Omental fat pad (tissue), 4 donors: Measurements from ENCODE around the gene NFATC1. TPM values are rescaled to one million over a fixed set of nuclear protein-coding genes. Genes with fewer than 3 reads are reported as not detected.

ENCODE experiments used
- ATAC-seq: fragments of 150-250 bp; one replicate; pipeline ENCODE4 v1.9.1; 2016; ENCODE audit warnings: mild to moderate bottlenecking, moderate library complexity; ENCODE audit not compliant: low FRiP score
- DNase-seq: peaks from one replicate; pipeline ENCODE4 v3.0.0-alpha.2; 2019; ENCODE audit warnings: low spot score
- total RNA-seq, 4 donors: library from RNA; depleted of rRNA; stranded (reverse); fragments of >200 nt; gene quantifications; one replicate each; pipeline ENCODE4 v1.1.0, GENCODE V29; 2016
- TF ChIP-seq, protein P1 (sequence below), 3 donors: fragments of 450-650 bp; IDR thresholded peaks; one replicate each; pipeline ENCODE4 v1.5.1; 2016 to 2017; ENCODE audit warnings: antibody characterized with exemption in 3 of 3, mild to moderate bottlenecking in 3 of 3, moderate library complexity in 2 of 3

The NFATC1 gene
- total RNA-seq, 4 donors from 2014 or later, result 10.7 to 57.4 (median 19.1) TPM

DNA sequence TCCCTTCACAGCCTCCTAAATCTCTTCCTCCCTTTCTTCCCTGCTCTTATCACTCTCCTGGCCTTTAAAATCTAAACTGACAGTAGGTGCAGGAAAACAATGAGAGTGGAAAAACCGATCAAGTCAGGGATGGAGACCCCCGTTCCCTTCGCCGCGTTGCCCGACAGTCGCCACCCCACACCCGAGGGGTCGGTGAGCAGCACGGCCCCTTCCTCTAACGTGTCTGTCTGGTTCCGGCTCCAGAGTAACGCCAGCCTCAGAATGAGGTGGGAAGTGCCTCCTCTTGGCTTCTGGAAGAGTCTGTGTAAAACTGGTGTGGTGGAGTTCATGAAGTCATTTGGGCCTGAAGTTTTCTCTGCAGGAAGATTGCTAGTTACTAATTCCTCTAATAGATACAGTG is 138.6 kb downstream of the NFATC1 start:
- no peak for DNase-seq
- ATAC-seq, result no peak
- TF ChIP-seq, protein P1, sequence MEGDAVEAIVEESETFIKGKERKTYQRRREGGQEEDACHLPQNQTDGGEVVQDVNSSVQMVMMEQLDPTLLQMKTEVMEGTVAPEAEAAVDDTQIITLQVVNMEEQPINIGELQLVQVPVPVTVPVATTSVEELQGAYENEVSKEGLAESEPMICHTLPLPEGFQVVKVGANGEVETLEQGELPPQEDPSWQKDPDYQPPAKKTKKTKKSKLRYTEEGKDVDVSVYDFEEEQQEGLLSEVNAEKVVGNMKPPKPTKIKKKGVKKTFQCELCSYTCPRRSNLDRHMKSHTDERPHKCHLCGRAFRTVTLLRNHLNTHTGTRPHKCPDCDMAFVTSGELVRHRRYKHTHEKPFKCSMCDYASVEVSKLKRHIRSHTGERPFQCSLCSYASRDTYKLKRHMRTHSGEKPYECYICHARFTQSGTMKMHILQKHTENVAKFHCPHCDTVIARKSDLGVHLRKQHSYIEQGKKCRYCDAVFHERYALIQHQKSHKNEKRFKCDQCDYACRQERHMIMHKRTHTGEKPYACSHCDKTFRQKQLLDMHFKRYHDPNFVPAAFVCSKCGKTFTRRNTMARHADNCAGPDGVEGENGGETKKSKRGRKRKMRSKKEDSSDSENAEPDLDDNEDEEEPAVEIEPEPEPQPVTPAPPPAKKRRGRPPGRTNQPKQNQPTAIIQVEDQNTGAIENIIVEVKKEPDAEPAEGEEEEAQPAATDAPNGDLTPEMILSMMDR (IDR thresholded peaks at IDR 0.05), result no peak

DNA sequence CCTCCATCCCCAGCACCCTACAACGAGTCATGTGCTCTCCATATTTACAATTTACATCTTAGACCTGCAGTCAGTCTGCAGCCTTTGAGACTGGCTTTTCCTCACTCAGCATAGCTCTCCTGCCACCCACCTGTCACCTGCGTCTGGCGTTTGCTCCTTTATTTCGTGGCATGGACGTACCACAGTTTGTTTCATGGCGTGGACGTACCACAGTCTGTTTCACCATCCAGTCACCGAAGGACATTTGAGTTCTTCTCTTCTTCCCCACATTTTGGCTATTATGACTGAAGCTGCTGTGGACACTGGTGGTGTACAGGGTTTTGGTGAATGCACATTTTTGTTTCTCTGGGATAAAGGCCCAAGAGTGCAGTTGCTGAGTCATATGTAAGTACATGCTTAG is 142.0 kb downstream of the NFATC1 start:
- ATAC-seq (no peak), DNase-seq (no peak)
- TF ChIP-seq, protein P1 (IDR thresholded peaks at IDR 0.05), result no peak

- DNase-seq (no peak), ATAC-seq (no peak)
- TF ChIP-seq, protein P1 (IDR thresholded peaks at IDR 0.05), result no peak
Measured at GRCh38 chr18:79538635-79539034, 142.9 kb downstream of the NFATC1 start.

DNA sequence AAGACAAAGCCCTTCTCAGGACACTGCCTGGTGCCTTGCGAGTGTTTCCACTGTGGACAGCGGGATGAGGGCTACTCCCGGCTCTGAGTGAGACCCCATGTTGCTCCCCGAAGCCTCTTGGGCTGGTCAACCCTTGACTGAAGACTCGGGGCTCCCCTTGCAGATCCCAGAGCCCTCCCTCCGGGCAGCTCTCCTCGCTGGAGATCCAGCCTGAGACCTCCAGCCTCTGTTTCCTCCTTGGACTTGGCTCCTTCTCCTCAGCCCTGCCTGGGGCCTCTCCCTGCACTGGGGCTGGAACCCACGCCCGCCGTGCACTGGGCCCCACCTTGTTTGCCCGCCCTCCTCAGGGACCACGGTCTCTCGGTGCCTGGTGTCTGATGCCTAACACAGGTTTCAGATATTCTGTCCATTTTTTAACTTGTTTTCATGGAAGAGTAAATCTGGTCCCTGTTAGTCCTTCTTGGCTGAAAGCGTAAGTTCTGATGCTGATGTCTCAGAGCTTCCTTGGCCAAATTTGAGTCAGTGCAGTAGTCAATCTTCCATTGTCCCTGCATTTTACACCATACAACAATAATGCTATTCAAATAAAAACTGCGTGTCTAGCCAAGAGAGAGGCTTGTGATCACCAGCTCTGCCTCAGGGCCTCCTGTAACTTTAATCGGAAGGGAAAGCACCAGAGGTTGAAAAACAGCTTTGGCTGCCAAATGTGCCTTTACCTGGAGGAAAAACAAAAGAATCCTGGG is 144.6 kb downstream of the NFATC1 start:
- TF ChIP-seq, protein P1 (IDR thresholded peaks at IDR 0.05), result no peak
- DNase-seq (no peak), ATAC-seq (no peak)

DNA sequence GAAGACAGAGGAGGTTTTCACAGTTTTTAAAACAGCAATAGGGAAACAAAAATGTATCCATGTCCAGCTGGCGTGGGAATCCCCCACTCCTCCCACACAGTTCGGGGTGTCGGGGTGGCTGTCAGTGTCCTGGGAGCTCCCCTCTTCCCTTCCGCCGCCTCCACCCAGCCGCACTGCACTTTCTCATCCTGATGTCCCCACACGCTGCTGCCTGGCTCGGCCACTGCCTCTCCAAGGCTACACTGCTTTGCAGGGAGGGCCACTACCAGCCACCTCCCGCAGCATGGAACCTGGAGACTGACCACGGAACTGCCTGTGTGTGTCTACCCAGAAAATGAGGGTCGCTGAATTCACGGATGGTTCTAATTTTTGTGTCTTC is 145.2 kb downstream of the NFATC1 start:
- no peak for DNase-seq
- TF ChIP-seq, protein P1 (IDR thresholded peaks at IDR 0.05), result no peak
- ATAC-seq, result no peak

GRCh38 chr18:79542213-79542612 is 146.5 kb downstream of the NFATC1 start:
- TF ChIP-seq, protein P1 (IDR thresholded peaks at IDR 0.05), result no peak
- ATAC-seq (no peak), DNase-seq (no peak)
